WERI-Rb-1 (cell line): ENCODE data around the gene TMPRSS9.
"Not testable (repeated sequence)": the region's sequence is repeated elsewhere in the genome, so short reads cannot be mapped to it uniquely, and the experiment has no call there.

ENCODE experiments used
- DNase-seq: peaks from one replicate; pipeline ENCODE4 v3.0.0-alpha.2; 2020
- H3K27ac ChIP-seq: fragments of 250-450 bp; sonication (Bioruptor Pico); 2 replicates; pipeline ENCODE4 v1.5.1; 2020; ENCODE audit warnings: mild to moderate bottlenecking, moderate library complexity
- H3K27me3 ChIP-seq: fragments of 250-450 bp; sonication (Bioruptor Pico); 2 replicates; pipeline ENCODE4 v1.5.1; 2021; ENCODE audit warnings: mild to moderate bottlenecking, low read depth, moderate library complexity; ENCODE audit not compliant: insufficient read depth, severe bottlenecking
- H3K36me3 ChIP-seq: fragments of 250-450 bp; sonication (Bioruptor Pico); 2 replicates; pipeline ENCODE4 v1.5.1; 2020; ENCODE audit warnings: mild to moderate bottlenecking, moderate library complexity
- H3K4me3 ChIP-seq: 2 replicates; pipeline ENCODE4 v1.5.1; 2011; ENCODE audit warnings: low read depth, mild to moderate bottlenecking, control low read depth, low read length
- H3K9me3 ChIP-seq: fragments of 250-450 bp; sonication (Bioruptor Pico); 2 replicates; pipeline ENCODE4 v1.5.1; 2021; ENCODE audit warnings: mild to moderate bottlenecking, moderate library complexity; ENCODE audit not compliant: severe bottlenecking
- TF ChIP-seq, protein P1 (sequence below): IDR thresholded peaks from 2 replicates; pipeline ENCODE4 v1.5.1; 2011; ENCODE audit warnings: low read depth, mild to moderate bottlenecking, control low read depth, inconsistent platforms, low read length

TMPRSS9 gene

DNA sequence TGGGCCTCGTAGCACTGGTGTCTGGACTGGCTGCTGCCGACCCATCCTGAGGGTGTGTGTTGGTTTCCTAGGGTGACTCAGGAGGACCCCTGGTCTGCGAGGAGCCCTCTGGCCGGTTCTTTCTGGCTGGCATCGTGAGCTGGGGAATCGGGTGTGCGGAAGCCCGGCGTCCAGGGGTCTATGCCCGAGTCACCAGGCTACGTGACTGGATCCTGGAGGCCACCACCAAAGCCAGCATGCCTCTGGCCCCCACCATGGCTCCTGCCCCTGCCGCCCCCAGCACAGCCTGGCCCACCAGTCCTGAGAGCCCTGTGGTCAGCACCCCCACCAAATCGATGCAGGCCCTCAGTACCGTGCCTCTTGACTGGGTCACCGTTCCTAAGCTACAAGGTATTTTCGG, 53.6 kb downstream of the TMPRSS9 start:
- TF ChIP-seq, protein P1, sequence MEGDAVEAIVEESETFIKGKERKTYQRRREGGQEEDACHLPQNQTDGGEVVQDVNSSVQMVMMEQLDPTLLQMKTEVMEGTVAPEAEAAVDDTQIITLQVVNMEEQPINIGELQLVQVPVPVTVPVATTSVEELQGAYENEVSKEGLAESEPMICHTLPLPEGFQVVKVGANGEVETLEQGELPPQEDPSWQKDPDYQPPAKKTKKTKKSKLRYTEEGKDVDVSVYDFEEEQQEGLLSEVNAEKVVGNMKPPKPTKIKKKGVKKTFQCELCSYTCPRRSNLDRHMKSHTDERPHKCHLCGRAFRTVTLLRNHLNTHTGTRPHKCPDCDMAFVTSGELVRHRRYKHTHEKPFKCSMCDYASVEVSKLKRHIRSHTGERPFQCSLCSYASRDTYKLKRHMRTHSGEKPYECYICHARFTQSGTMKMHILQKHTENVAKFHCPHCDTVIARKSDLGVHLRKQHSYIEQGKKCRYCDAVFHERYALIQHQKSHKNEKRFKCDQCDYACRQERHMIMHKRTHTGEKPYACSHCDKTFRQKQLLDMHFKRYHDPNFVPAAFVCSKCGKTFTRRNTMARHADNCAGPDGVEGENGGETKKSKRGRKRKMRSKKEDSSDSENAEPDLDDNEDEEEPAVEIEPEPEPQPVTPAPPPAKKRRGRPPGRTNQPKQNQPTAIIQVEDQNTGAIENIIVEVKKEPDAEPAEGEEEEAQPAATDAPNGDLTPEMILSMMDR: no peak
- no peak overlapping the region for H3K4me3 ChIP-seq

DNA sequence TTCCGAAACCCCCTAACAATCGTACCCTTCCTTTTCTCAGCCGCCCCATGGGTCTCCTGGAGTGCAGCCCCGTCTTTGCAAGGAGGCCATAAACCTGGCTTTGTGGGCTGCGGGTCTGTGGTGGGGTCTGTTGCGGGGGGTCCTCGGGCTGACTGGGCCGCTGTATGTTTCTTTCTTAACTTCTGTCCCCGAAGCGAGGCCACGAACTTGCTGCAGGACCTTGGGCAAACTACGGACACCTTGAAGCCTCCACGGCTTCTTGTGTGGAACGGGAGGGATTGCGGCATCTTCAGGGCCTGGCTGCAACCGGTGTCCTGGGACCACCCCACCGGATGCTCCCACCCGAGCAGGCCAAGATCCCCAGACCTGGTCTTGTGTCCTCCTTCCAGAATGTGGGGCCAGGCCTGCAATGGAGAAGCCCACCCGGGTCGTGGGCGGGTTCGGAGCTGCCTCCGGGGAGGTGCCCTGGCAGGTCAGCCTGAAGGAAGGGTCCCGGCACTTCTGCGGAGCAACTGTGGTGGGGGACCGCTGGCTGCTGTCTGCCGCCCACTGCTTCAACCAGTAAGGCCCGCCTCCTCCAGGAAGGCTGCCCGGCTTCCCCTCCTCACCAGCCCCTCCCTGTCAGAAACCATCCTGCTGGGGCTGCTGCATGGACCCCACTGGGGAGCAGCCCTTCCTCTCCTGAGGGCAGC, 55.4 kb downstream of the TMPRSS9 start:
- H3K27me3 ChIP-seq: no peaks in the 10 kb centered on the region
- H3K27ac ChIP-seq: no peak overlapping the region
- TF ChIP-seq, protein P1: no peak
- H3K36me3 ChIP-seq: no peaks in the 10 kb centered on the region
- no peaks in the 10 kb centered on the region for H3K9me3 ChIP-seq
- H3K4me3 ChIP-seq: no peak overlapping the region
- DNase-seq: no peak

More for the DNA sequence above, 53.6 kb downstream of the TMPRSS9 start:
- Histone ChIP-seq H3K27me3 (no peaks in the 10 kb centered on the region), H3K9me3 (peaks cover 3% of the 10 kb centered on the region), H3K27ac (no peak overlapping the region), H3K36me3 (no peaks in the 10 kb centered on the region)
- DNase-seq: no peak

DNA sequence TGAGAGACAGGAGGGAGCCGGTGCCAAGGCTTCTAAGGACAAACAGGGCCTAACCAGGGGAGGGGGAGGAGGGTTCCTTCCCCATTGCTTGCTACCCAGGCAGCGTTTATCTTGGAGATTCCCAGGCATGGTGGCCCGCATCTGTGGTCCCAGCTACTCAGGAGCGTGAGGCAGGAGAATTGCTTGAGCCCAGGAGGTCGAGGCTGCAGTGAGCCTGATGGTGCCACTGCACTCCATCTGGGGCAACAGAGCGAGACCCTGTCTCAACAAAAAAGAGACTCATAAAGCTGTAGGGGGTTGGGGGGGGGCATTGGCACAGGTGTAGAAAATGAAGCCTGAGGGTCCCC, 55.9 kb downstream of the TMPRSS9 start:
- H3K27ac ChIP-seq: no peak overlapping the region
- no peak overlapping the region for H3K4me3 ChIP-seq
- DNase-seq: no peak
- H3K36me3 ChIP-seq: no peaks in the 10 kb centered on the region
- H3K27me3 ChIP-seq: no peaks in the 10 kb centered on the region
- TF ChIP-seq, protein P1: no peak
- H3K9me3 ChIP-seq: no peaks in the 10 kb centered on the region

DNA sequence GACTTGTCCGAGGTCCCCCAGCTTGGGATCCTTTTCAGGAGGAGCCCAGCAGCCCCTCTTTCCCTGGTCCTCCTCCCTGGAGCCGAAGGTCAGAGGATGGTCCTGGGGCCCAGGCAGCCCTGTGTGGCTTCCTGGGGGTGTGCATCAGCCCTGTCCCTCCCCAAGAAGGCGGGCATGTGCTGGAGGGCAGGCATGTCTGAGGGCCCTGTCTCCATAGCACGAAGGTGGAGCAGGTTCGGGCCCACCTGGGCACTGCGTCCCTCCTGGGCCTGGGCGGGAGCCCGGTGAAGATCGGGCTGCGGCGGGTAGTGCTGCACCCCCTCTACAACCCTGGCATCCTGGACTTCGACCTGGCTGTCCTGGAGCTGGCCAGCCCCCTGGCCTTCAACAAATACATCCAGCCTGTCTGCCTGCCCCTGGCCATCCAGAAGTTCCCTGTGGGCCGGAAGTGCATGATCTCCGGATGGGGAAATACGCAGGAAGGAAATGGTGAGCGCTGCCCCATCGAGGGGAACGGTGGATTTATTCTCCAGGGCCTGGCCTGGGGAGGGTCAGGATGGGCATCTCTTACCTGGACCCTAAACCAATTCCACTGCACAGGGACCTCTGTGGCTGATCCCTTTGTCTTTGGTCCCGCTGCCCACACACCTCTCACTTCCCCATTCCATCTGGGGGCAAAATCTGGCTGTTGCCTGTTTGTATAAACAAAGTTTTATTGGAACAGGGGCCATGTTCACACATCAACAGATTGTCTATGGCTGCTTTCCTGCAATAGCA, 56.4 kb downstream of the TMPRSS9 start:
- no peak overlapping the region for H3K4me3 ChIP-seq
- H3K36me3 ChIP-seq: no peaks in the 10 kb centered on the region
- H3K9me3 ChIP-seq: no peaks in the 10 kb centered on the region
- H3K27ac ChIP-seq: no peak overlapping the region
- DNase-seq: no peak
- TF ChIP-seq, protein P1: no peak
- no peaks in the 10 kb centered on the region for H3K27me3 ChIP-seq

DNA sequence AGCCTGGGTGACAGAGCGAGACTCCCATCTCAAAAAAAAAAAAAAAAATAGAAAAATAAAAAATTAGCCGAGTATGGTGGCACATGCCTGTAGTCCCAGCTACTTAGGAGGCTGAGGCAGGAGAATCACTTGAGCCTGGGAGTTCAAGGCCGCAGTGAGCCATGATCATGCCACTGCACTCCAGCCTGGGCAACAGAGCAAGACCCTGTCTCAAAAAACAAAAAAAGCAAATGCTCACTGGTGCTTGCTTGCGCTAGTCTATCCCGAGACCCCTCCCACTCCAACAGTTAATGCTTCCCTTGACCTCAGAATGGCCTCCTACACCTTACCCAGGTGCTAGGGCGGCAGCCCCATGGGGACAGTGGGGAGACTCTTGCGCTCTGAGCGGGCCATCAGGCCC, 57.4 kb downstream of the TMPRSS9 start:
- not testable (repeated sequence) for H3K36me3 ChIP-seq, H3K27ac ChIP-seq, H3K9me3 ChIP-seq, H3K4me3 ChIP-seq, H3K27me3 ChIP-seq, DNase-seq

DNA sequence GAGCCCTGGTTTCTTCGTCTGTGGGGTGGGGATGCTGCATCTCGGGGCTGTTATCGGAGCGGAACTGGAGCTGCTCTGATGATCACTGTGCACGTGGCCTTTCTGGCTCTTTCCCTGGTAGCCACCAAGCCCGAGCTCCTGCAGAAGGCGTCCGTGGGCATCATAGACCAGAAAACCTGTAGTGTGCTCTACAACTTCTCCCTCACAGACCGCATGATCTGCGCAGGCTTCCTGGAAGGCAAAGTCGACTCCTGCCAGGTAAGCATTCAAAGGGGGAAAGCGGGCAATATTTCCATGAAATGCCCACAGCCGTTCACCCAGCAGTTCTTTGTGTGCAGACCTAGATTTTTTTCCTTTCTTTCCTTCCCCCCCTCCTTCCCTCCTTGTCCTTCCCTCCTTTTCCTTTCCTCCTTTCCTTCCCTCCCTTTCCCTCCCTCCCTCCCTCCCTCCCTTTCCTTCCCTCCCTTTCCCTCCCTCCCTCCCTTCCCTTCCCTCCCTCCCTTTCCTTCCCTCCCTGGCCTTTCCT, 57.9 kb downstream of the TMPRSS9 start:
- H3K9me3 ChIP-seq: no peaks in the 10 kb centered on the region
- no peak overlapping the region for H3K27ac ChIP-seq
- H3K4me3 ChIP-seq: no peak overlapping the region
- TF ChIP-seq, protein P1: no peak
- no peak for DNase-seq
- no peaks in the 10 kb centered on the region for H3K36me3 ChIP-seq
- no peaks in the 10 kb centered on the region for H3K27me3 ChIP-seq
